Measurements from ENCODE around the gene CLRN2. TPM values are rescaled to one million over a fixed set of nuclear protein-coding genes. Genes with fewer than 3 reads are reported as not detected.

Gene CLRN2
- total RNA-seq, 1 donor = not detected

DNA sequence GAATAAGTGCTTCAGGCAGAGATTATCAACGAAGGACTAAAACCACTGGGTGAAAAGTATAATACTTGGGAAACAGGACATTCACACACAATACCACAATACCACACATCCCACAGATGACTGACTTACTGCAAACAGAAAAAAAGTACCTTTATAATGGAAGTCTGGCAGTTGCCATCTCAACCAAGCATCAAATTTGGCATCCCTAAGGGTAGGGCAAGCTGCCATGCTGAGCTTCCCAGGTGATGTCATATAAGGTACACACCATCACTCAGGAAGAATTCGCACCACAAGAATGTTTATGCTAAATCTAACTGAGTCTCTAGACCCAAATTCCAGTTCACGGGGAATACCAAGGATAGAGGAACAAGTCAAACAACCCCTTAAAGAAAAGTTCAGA, 12.2 kb upstream of the CLRN2 start:
- no peak for DNase-seq (ENCODE audit: low read depth)
- H3K4me3 ChIP-seq (ENCODE audit: low read depth, low read length) = no peak overlapping the region
- TF ChIP-seq, protein P1, sequence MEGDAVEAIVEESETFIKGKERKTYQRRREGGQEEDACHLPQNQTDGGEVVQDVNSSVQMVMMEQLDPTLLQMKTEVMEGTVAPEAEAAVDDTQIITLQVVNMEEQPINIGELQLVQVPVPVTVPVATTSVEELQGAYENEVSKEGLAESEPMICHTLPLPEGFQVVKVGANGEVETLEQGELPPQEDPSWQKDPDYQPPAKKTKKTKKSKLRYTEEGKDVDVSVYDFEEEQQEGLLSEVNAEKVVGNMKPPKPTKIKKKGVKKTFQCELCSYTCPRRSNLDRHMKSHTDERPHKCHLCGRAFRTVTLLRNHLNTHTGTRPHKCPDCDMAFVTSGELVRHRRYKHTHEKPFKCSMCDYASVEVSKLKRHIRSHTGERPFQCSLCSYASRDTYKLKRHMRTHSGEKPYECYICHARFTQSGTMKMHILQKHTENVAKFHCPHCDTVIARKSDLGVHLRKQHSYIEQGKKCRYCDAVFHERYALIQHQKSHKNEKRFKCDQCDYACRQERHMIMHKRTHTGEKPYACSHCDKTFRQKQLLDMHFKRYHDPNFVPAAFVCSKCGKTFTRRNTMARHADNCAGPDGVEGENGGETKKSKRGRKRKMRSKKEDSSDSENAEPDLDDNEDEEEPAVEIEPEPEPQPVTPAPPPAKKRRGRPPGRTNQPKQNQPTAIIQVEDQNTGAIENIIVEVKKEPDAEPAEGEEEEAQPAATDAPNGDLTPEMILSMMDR (IDR thresholded peaks at IDR 0.05; ENCODE audit: insufficient read depth, low read depth, low read length) = no peak

DNA sequence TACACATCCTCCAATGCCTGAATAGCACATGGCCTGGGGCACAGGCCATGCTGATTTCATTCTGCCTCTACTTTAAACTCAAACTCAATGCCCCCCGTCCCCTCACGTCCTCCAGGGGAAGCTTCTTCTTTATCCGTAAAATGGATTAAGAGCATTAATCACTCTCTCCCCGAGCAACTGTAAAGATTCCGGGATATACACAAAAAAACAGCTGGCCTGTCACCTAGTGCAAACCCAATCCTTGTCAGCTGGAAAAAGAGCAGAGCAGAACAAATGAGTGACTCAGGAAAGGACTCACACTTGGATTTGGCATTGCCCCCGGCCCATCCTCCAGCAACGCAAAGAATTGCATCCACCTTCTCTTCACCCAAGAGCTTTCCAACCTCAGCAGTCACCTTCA, 10.9 kb upstream of the CLRN2 start:
- no peak overlapping the region for H3K4me3 ChIP-seq (ENCODE audit: low read depth, low read length)
- DNase-seq (ENCODE audit: low read depth) = no peak
- TF ChIP-seq, protein P1 (IDR thresholded peaks at IDR 0.05; ENCODE audit: insufficient read depth, low read depth, low read length) = no peak

DNA sequence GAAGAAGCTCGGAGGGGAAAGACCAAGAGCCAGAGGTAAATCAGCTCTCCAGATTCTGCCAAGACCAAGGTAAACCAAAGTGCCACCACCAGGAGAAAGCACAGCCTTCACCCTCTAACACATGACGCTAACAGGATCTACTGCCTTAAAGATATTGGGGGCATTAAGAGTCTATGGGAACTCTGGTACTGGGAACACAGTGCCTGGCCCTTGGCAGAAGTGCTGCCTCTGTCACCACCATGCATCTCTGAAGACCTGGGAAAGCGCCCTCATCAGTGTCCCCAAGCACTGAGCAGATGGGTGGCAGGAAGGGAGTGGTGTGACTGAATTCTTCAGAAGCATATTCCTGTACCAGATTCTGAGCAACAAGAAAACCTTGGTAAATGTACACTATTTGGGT, 4.4 kb upstream of the CLRN2 start:
- TF ChIP-seq, protein P1 (IDR thresholded peaks at IDR 0.05; ENCODE audit: insufficient read depth, low read depth, low read length) = no peak
- H3K4me3 ChIP-seq (ENCODE audit: low read depth, low read length) = peak overlapping the region; percentile 68
- DNase-seq (ENCODE audit: low read depth) = no peak

DNA sequence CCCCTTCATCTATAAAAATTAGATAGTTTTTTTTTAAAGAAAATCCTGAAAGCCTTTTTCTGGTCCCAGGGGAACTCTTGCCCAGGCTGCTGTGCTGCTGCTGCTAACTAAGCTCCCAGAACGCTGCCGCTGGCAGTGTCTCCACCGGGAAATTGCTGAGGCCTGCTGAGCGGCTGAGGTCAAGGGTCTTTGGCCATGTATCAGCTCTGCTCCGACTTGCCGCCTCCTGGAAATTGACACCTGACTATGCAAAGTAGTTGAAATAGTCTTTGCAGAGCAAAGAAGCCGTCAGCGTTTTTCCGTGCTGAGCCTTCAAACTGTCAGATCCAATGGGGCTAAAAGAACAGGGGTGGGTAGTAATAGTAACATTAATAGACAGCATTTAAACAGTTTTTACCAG, 3.9 kb upstream of the CLRN2 start:
- TF ChIP-seq, protein P1 (IDR thresholded peaks at IDR 0.05; ENCODE audit: insufficient read depth, low read depth, low read length) = no peak
- H3K4me3 ChIP-seq (ENCODE audit: low read depth, low read length) = peak overlapping the region; percentile 68
- DNase-seq (ENCODE audit: low read depth) = peak; percentile 38

DNA sequence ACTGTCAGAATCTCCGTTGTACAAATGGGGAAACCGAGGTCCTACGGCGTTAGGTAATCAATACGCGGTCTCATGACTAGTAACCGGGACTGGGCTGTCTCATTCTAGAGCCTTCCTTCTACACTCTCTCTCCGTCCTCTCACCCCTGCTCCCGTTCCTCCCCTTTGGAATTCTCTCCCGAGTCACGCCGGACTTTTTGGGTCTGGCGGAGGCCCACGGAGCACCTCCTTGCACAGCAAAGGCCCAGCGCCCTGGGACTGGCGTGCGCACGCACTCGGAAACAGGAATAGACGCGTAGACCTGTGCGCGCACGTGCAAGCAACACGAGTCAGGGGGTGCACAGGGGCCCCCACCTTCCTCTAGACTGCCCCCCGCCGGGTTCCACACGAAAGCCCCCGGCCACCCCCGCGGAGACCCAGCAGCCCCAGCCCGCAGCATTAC, 3.4 kb upstream of the CLRN2 start:
- TF ChIP-seq, protein P1 (IDR thresholded peaks at IDR 0.05; ENCODE audit: insufficient read depth, low read depth, low read length) = no peak
- peak; percentile 51 for DNase-seq (ENCODE audit: low read depth)

DNA sequence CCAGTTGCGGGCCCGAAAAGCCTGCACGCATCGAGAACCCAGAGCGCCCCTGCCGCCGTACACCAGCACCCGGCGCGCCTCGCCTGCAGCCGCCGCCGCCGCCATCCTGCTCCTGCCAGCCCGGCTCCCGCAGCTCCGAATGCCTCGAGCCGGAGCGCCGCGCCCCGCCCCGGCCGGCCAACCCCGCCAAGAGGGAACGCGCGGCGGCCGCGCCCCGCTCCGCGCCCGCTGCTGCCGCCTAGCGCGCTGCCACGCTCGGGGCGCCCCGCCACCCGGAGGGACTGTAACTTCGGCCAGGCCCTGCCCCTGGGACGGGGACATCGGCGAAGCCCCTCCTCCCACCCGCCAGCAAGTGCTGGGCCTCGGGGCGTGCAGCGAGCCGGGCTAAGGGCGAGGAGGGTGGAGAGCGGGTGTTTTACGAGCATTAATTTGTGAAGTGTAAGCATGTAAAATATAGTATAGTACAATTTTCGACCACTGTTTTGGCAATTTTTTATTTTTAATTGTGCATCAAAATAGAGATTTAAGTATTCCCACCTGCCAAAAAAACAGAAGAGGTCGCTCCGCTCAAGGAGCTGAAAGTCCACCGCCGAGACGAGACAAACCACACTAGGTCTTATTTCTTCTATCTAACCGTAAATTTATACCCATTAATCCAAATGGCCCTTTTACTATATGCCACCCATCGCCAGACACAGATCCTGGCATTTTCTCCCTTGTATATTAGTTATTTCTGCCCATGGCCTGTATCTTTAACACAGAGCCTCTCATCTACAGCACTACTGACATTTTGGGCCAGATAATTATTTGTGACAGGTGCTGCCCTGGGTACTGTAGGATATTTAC, 2.8 kb upstream of the CLRN2 start, which contains the start of gene QDPR:
TSS of gene QDPR (minus strand) at position 141 of the 846 bp plus-strand sequence. CDS start at position 105, 36 bp downstream.
- TF ChIP-seq, protein P1 (IDR thresholded peaks at IDR 0.05; ENCODE audit: insufficient read depth, low read depth, low read length) = peak; percentile 17
- peak within 1 kb of the TSS; percentile 68 for H3K4me3 ChIP-seq (ENCODE audit: low read depth, low read length)
- peak; percentile 74 for DNase-seq (ENCODE audit: low read depth)

More for the DNA sequence above, 3.4 kb upstream of the CLRN2 start:
- H3K4me3 ChIP-seq (ENCODE audit: low read depth, low read length) = peak overlapping the region; percentile 68

Measured in fibroblast of villous mesenchyme (primary cell).